ENCODE data around the gene AADACL4. TPM values are rescaled to one million over a fixed set of nuclear protein-coding genes. Genes with fewer than 3 reads are reported as not detected.

AADACL4 gene
- total and polyA plus RNA-seq, 3 donors from 2014 or later = 0.66 TPM; not detected in 2

- Histone ChIP-seq H3K4me3 (no peak overlapping the region), H3K27ac (no peak overlapping the region), H3K9me3 (no peaks in the 10 kb centered on the region), H3K4me1 (no peaks in the 10 kb centered on the region), H3K27me3 (no peaks in the 10 kb centered on the region), H3K36me3 (ENCODE audit: low read depth, missing control alignments) (no peaks in the 10 kb centered on the region)
- DNase-seq = no peak
- TF ChIP-seq CTCF (IDR thresholded peaks at IDR 0.05) (no peak), POLR2A (IDR thresholded peaks at IDR 0.05) (no peak)
- intact Hi-C loops (cut with DNase I; ENCODE audit: low total_unique reads) = no loop called here
- 38 to 58% methylated on average over 5 of the region's 5 CpGs for WGBS, 2 donors
Observed at GRCh38 chr1:12649971-12650421, 6.1 kb downstream of the AADACL4 start.

- TF ChIP-seq POLR2A (IDR thresholded peaks at IDR 0.05) = no peak
- no peak for TF ChIP-seq CTCF (IDR thresholded peaks at IDR 0.05)
- Histone ChIP-seq H3K4me3 (no peak overlapping the region), H3K36me3 (ENCODE audit: low read depth, missing control alignments) (no peaks in the 10 kb centered on the region), H3K27ac (no peak overlapping the region), H3K4me1 (no peaks in the 10 kb centered on the region), H3K27me3 (no peaks in the 10 kb centered on the region), H3K9me3 (no peaks in the 10 kb centered on the region)
- WGBS, 2 donors = 81 to 94% methylated on average over 4 of the region's 4 CpGs
- DNase-seq = no peak
- intact Hi-C loops (cut with DNase I; ENCODE audit: low total_unique reads) = no loop called here
Observed at GRCh38 chr1:12654004-12654567, 10.2 kb downstream of the AADACL4 start.

- no peaks in the 10 kb centered on the region for H3K4me1 ChIP-seq
- H3K27me3 ChIP-seq = no peaks in the 10 kb centered on the region
- no peaks in the 10 kb centered on the region for H3K9me3 ChIP-seq
- no peak for TF ChIP-seq POLR2A (IDR thresholded peaks at IDR 0.05)
- TF ChIP-seq CTCF (IDR thresholded peaks at IDR 0.05) = no peak
- 90 to 97% methylated on average over 8 of the region's 8 CpGs for WGBS, 2 donors
- DNase-seq = no peak
- no peak overlapping the region for H3K4me3 ChIP-seq
- intact Hi-C loops (cut with DNase I; ENCODE audit: low total_unique reads) = no loop called here
- no peaks in the 10 kb centered on the region for H3K36me3 ChIP-seq (ENCODE audit: low read depth, missing control alignments)
- H3K27ac ChIP-seq = no peak overlapping the region
Observed at GRCh38 chr1:12654657-12655056, 10.8 kb downstream of the AADACL4 start.

GRCh38 chr1:12656575-12656974 lies 12.7 kb downstream of the AADACL4 start:
- DNase-seq = no peak
- Histone ChIP-seq H3K27me3 (no peaks in the 10 kb centered on the region), H3K27ac (no peak overlapping the region), H3K4me3 (no peak overlapping the region), H3K4me1 (no peaks in the 10 kb centered on the region), H3K9me3 (no peaks in the 10 kb centered on the region), H3K36me3 (ENCODE audit: low read depth, missing control alignments) (no peaks in the 10 kb centered on the region)
- 92 to 93% methylated on average over 3 to 4 of the region's 4 CpGs for WGBS, 2 donors
- no peak for TF ChIP-seq POLR2A (IDR thresholded peaks at IDR 0.05)
- no peak for TF ChIP-seq CTCF (IDR thresholded peaks at IDR 0.05)
- intact Hi-C loops (cut with DNase I; ENCODE audit: low total_unique reads) = no loop called here
